Measurements from ENCODE around the gene ST6GALNAC4. TPM values are rescaled to one million over a fixed set of nuclear protein-coding genes. Genes with fewer than 3 reads are reported as not detected.

The ST6GALNAC4 gene
- total RNA-seq, 1 experiment from 2014 or later: 25.7 TPM

- no peak for TF ChIP-seq NFYB (CRISPR knock-in tag; conservative IDR thresholded peaks at IDR 0.05; ENCODE audit: low read depth)
- no peak for TF ChIP-seq AR (CRISPR knock-in tag; IDR thresholded peaks at IDR 0.05)
- no peak for TF ChIP-seq ZSCAN18 (CRISPR knock-in tag; IDR thresholded peaks at IDR 0.05)
- TF ChIP-seq ZNF121 (CRISPR knock-in tag; IDR thresholded peaks at IDR 0.05): no peak
- TF ChIP-seq ATF6 (CRISPR knock-in tag; IDR thresholded peaks at IDR 0.05): no peak
- no peak for TF ChIP-seq RORB (CRISPR knock-in tag; IDR thresholded peaks at IDR 0.05)
- TF ChIP-seq ZNF425 (CRISPR knock-in tag; conservative IDR thresholded peaks at IDR 0.05): no peak
Measured at GRCh38 chr9:127960410-127961154, 43.7 kb upstream of the ST6GALNAC4 start (continued).

GRCh38 chr9:127959841-127960409, 43.1 kb upstream of the ST6GALNAC4 start:
- no peak overlapping the region for H3K4me3 Mint-ChIP-seq
- H3K27me3 Mint-ChIP-seq (ENCODE audit: low read depth): no peaks in the 10 kb centered on the region
- TF ChIP-seq NFATC4 (CRISPR knock-in tag; IDR thresholded peaks at IDR 0.05): no peak
- ChIA-PET POLR2A (interaction anchor here (1.3 kb wide), 1 partner anchor 18 kb away, joined by 6 read pairs; no protein-coding TSS in a partner anchor), CTCF (interaction anchor here (1.0 to 3.6 kb wide), 7 partner anchors 8 to 157 kb away, joined by 3 to 43 read pairs (median 4); no protein-coding TSS in a partner anchor)
- H3K4me1 Mint-ChIP-seq: peaks cover 53% of the 10 kb centered on the region
- DNase-seq (ENCODE audit: low spot score): no peak
- peaks cover 4% of the 10 kb centered on the region; the same call in 1 of the 2 replicates for H3K9me3 Mint-ChIP-seq
- H3K27ac Mint-ChIP-seq: peak overlapping the region; percentile 85
- ATAC-seq: no peak
- no peaks in the 10 kb centered on the region for H3K36me3 Mint-ChIP-seq

GRCh38 chr9:127959398-127959797, 42.6 kb upstream of the ST6GALNAC4 start:
- Mint-ChIP-seq H3K4me1 (peaks cover 50% of the 10 kb centered on the region), H3K4me3 (no peak overlapping the region), H3K9me3 (peaks cover 4% of the 10 kb centered on the region; the same call in 1 of the 2 replicates), H3K36me3 (no peaks in the 10 kb centered on the region), H3K27ac (no peak overlapping the region), H3K27me3 (ENCODE audit: low read depth) (no peaks in the 10 kb centered on the region)
- CTCF ChIA-PET: no interaction called here
- TF ChIP-seq ZNF219 (CRISPR knock-in tag; IDR thresholded peaks at IDR 0.05; ENCODE audit: borderline replicate concordance) (no peak), PREB (CRISPR knock-in tag; IDR thresholded peaks at IDR 0.05; ENCODE audit: borderline replicate concordance) (no peak), TCF7 (CRISPR knock-in tag; IDR thresholded peaks at IDR 0.05; ENCODE audit: low read depth) (no peak), E2F5 (CRISPR knock-in tag; IDR thresholded peaks at IDR 0.05) (no peak), SP1 (CRISPR knock-in tag; conservative IDR thresholded peaks at IDR 0.05) (no peak), NR2C2 (CRISPR knock-in tag; IDR thresholded peaks at IDR 0.05) (no peak), IRF2 (CRISPR knock-in tag; IDR thresholded peaks at IDR 0.05; ENCODE audit: borderline replicate concordance, low read depth) (no peak)
- ATAC-seq (no peak), DNase-seq (ENCODE audit: low spot score) (no peak)
- POLR2A ChIA-PET: no interaction called here

Measured in WTC11 (cell line).